ENCODE data around the gene ZBED4. TPM values are rescaled to one million over a fixed set of nuclear protein-coding genes. Genes with fewer than 3 reads are reported as not detected.

Gene ZBED4
- total RNA-seq, 1 donor from 2014 or later = 22.7 TPM

- Mint-ChIP-seq H3K4me3 (ENCODE audit: unreplicated experiment) (no peak overlapping the region), H3K36me3 (ENCODE audit: low read depth, unreplicated experiment) (peaks cover 2% of the 10 kb centered on the region), H3K4me1 (ENCODE audit: low read depth, unreplicated experiment) (no peaks in the 10 kb centered on the region), H3K9me3 (ENCODE audit: unreplicated experiment) (peaks cover 2% of the 10 kb centered on the region), H3K27ac (ENCODE audit: unreplicated experiment) (no peak overlapping the region), H3K27me3 (ENCODE audit: low read depth, unreplicated experiment) (peaks cover 8% of the 10 kb centered on the region)
- H3K4me1 ChIP-seq (ENCODE audit: insufficient read depth, low read length) = no peaks in the 10 kb centered on the region
- H3K79me2 ChIP-seq (ENCODE audit: insufficient read depth, low read length) = no peaks in the 10 kb centered on the region
- peaks cover 5% of the 10 kb centered on the region for H3K27me3 ChIP-seq (ENCODE audit: insufficient read depth, low read length)
- TF ChIP-seq CTCF (IDR thresholded peaks at IDR 0.05; ENCODE audit: insufficient read depth, low read depth, low read length) (no peak), EZH2 (IDR thresholded peaks at IDR 0.05; ENCODE audit: insufficient read depth, low read length) (no peak)
- no peak overlapping the region for H3K9ac ChIP-seq (ENCODE audit: low read length)
- no peaks in the 10 kb centered on the region for H4K20me1 ChIP-seq (ENCODE audit: insufficient read depth, low read length)
- no peak overlapping the region for H2AFZ ChIP-seq (ENCODE audit: low read depth, low read length)
- H3K4me2 ChIP-seq (ENCODE audit: low read length) = no peak overlapping the region
- H3K27ac ChIP-seq (ENCODE audit: low read depth, low read length) = no peak overlapping the region
- DNase-seq (ENCODE audit: low read depth) (no peak), FAIRE-seq (no peak)
- no peaks in the 10 kb centered on the region for H3K9me3 ChIP-seq (ENCODE audit: insufficient read depth, low read depth, low read length)
- H3K36me3 ChIP-seq (ENCODE audit: insufficient read depth, low read length) = no peaks in the 10 kb centered on the region
- no peak overlapping the region for H3K4me3 ChIP-seq (ENCODE audit: insufficient read depth, low read depth, low read length)
Observed at GRCh38 chr22:49833340-49834007, 20.2 kb upstream of the ZBED4 start.

GRCh38 chr22:49838771-49839717 lies 14.6 kb upstream of the ZBED4 start:
- Mint-ChIP-seq H3K27me3 (ENCODE audit: low read depth, unreplicated experiment) (peaks cover 8% of the 10 kb centered on the region), H3K4me1 (ENCODE audit: low read depth, unreplicated experiment) (peaks cover 8% of the 10 kb centered on the region), H3K36me3 (ENCODE audit: low read depth, unreplicated experiment) (no peaks in the 10 kb centered on the region), H3K9me3 (ENCODE audit: unreplicated experiment) (peaks cover 2% of the 10 kb centered on the region), H3K4me3 (ENCODE audit: unreplicated experiment) (no peak overlapping the region), H3K27ac (ENCODE audit: unreplicated experiment) (peak overlapping the region; percentile 54)
- TF ChIP-seq CTCF (IDR thresholded peaks at IDR 0.05; ENCODE audit: insufficient read depth, low read depth, low read length) = no peak
- TF ChIP-seq EZH2 (IDR thresholded peaks at IDR 0.05; ENCODE audit: insufficient read depth, low read length) = no peak
- peaks cover 3% of the 10 kb centered on the region for H3K27me3 ChIP-seq (ENCODE audit: insufficient read depth, low read length)
- H3K36me3 ChIP-seq (ENCODE audit: insufficient read depth, low read length) = no peaks in the 10 kb centered on the region
- H3K79me2 ChIP-seq (ENCODE audit: insufficient read depth, low read length) = no peaks in the 10 kb centered on the region
- H2AFZ ChIP-seq (ENCODE audit: low read depth, low read length) = no peak overlapping the region
- H3K9ac ChIP-seq (ENCODE audit: low read length) = no peak overlapping the region
- DNase-seq (ENCODE audit: low read depth) (peak; percentile 64), FAIRE-seq (no peak)
- H3K4me2 ChIP-seq (ENCODE audit: low read length) = peak overlapping the region; percentile 16
- H3K9me3 ChIP-seq (ENCODE audit: insufficient read depth, low read depth, low read length) = no peaks in the 10 kb centered on the region
- H4K20me1 ChIP-seq (ENCODE audit: insufficient read depth, low read length) = no peaks in the 10 kb centered on the region
- no peaks in the 10 kb centered on the region for H3K4me1 ChIP-seq (ENCODE audit: insufficient read depth, low read length)
- no peak overlapping the region for H3K27ac ChIP-seq (ENCODE audit: low read depth, low read length)
- H3K4me3 ChIP-seq (ENCODE audit: insufficient read depth, low read depth, low read length) = no peak overlapping the region

Measured in astrocyte (in vitro differentiated cells and primary cell).